ENCODE results near the gene PRG2.

GRCh38 chr11:57376095-57377090 lies 14.1 kb downstream of the PRG2 start:
- TF ChIP-seq POLR2A (IDR thresholded peaks at IDR 0.05) (no peak), POLR2AphosphoS5 (IDR thresholded peaks at IDR 0.05) (no peak), CTCF (IDR thresholded peaks at IDR 0.05 in 8 of 11, conservative IDR thresholded peaks at IDR 0.05 in 3 of 11) (no peak)

Measured in spleen (tissue), 7 donors.